ENCODE data around the gene SAG.
"Not testable (repeated sequence)": the region's sequence is repeated elsewhere in the genome, so short reads cannot be mapped to it uniquely, and the experiment has no call there.

The SAG gene

DNA sequence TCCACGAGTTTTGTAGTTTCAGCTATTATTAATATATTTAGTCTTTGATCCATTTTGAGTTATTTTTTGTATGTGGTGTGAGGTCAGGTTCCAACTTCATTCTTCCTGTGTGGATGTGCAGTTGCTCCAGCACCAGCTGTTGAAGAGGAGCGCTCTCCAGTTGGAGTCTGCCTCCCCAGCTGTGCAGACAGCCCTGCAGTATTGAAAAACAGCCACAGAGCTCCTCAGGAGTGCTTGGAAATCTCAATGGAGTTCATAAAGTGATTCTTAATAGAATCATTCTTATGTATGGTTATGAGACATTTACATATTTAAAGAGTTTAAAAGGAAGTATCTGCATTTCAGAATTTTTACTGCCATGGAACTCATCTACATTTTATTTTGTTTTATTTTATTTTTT lies 64.0 kb downstream of the SAG start:
- no peaks in the 10 kb centered on the region for H3K27me3 ChIP-seq
- H3K27ac ChIP-seq: no peak overlapping the region
- no peaks in the 10 kb centered on the region for H3K9me3 ChIP-seq
- TF ChIP-seq CTCF (IDR thresholded peaks at IDR 0.05): no peak
- H3K36me3 ChIP-seq: peaks cover 44% of the 10 kb centered on the region
- H3K4me1 ChIP-seq (ENCODE audit: control insufficient read depth in 1 of 2, insufficient read depth in 1 of 2, low read depth in 1 of 2, low read length in 1 of 2): peaks cover 27 to 32% of the 10 kb centered on the region in 2 experiments
- no peak overlapping the region for H3K4me3 ChIP-seq (ENCODE audit: low read depth in 1 of 2, low read length in 1 of 2)

- Histone ChIP-seq H3K27me3 (no peaks in the 10 kb centered on the region), H3K9me3 (no peaks in the 10 kb centered on the region), H3K36me3 (peaks cover 52% of the 10 kb centered on the region), H3K4me1 (ENCODE audit: control insufficient read depth in 1 of 2, insufficient read depth in 1 of 2, low read depth in 1 of 2, low read length in 1 of 2) (peaks cover 19 to 20% of the 10 kb centered on the region in 2 experiments), H3K27ac (peak overlapping the region; percentile 20), H3K4me3 (ENCODE audit: low read depth in 1 of 2, low read length in 1 of 2) (no peak overlapping the region)
- TF ChIP-seq CTCF (IDR thresholded peaks at IDR 0.05): no peak
Observed at GRCh38 chr2:233372855-233373254, 65.2 kb downstream of the SAG start.

DNA sequence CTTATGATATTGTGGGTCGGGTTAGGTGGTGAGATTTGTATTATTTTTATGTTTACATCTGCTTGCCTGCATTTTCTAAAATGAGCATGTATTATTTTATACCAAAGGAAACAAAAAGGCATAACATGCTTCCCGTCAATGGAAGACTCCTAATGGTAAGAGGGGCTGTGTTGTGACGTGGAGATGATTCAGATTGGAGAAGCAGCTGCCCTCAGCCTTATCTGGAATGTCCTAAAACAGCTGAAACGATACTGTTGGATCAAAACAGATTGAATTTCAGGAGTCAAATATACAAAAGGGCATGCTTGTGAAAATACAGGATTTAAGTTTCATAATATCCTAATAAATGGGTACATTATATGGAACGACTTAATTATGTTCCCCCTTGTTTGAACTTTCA lies 65.7 kb downstream of the SAG start:
- Histone ChIP-seq H3K4me3 (ENCODE audit: low read depth in 1 of 2, low read length in 1 of 2) (no peak overlapping the region), H3K27me3 (no peaks in the 10 kb centered on the region), H3K36me3 (peaks cover 52% of the 10 kb centered on the region), H3K9me3 (no peaks in the 10 kb centered on the region), H3K4me1 (ENCODE audit: control insufficient read depth in 1 of 2, insufficient read depth in 1 of 2, low read depth in 1 of 2, low read length in 1 of 2) (peaks cover 15% of the 10 kb centered on the region in 2 experiments), H3K27ac (peak overlapping the region; percentile 20)
- TF ChIP-seq CTCF (IDR thresholded peaks at IDR 0.05): no peak

DNA sequence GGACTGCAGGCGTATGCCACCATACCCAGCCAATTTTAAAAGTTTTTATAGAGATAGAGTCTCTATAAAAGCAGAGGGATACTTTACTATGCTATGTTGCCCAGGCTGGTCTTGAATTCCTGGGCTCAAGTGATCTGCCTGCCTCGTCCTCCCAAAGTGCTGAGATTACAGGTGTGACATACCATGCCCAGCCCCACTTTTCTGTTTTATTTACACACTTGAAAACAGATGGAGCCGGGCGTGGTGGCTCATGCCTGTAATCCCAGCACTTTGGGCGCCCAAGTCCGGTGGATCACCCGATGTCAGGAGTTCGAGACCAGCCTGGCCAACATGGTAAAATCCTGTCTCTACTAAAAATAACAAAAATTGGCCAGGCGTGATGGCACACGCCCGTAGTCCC lies 67.2 kb downstream of the SAG start:
- H3K36me3 ChIP-seq: peaks cover 52% of the 10 kb centered on the region
- H3K27me3 ChIP-seq; H3K4me1 ChIP-seq (ENCODE audit: control insufficient read depth in 1 of 2, insufficient read depth in 1 of 2, low read depth in 1 of 2, low read length in 1 of 2); H3K9me3 ChIP-seq; H3K27ac ChIP-seq; H3K4me3 ChIP-seq (ENCODE audit: low read depth in 1 of 2, low read length in 1 of 2): not testable (repeated sequence)

DNA sequence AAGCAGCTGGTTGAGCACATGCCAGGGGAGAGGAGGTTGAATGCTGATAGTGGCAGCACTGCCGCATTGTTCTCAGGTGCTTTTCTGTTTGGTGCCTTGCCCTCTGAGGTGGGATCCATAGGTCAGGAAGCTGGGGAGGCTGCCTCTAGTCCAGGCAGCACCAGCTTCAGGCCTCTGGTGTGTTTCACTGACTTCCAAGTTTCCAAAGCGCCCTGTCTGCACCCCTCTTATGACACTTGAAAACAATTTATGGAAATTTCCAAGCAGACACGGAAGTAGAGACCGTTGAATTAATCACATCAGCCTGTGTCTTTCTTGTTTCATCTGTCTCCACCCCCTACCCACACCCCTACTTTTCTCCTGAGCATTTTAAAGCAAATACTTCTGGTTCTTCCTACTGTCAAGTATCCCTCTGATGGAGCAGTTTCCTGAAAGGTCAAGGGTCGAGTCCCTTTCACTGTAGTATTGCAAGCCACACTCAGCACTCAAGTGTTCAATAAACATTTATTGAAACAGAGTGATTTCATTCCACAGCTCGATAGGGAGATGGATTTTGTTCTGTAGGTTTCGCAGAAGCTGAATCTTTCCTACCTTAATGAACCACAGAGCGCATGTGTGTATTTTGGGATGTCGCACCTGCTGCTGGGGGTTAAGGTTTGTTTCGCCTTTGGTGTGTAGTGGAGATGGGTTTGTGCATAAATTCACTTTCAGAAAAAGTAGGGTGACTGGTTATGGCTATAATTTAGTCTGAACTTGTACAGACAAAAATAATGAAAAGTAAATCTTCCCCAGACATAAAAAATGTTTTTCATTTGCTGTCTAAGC lies 68.1 kb downstream of the SAG start:
- H3K4me1 ChIP-seq (ENCODE audit: control insufficient read depth in 1 of 2, insufficient read depth in 1 of 2, low read depth in 1 of 2, low read length in 1 of 2): peaks cover 0 to 2% of the 10 kb centered on the region in 2 experiments
- no peak for TF ChIP-seq CTCF (IDR thresholded peaks at IDR 0.05)
- H3K4me3 ChIP-seq (ENCODE audit: low read depth in 1 of 2, low read length in 1 of 2): no peak overlapping the region
- H3K27me3 ChIP-seq: no peaks in the 10 kb centered on the region
- H3K36me3 ChIP-seq: peaks cover 60% of the 10 kb centered on the region
- no peaks in the 10 kb centered on the region for H3K9me3 ChIP-seq
- peak overlapping the region; percentile 34 for H3K27ac ChIP-seq

GRCh38 chr2:233379034-233379433 lies 71.4 kb downstream of the SAG start:
- no peak overlapping the region for H3K4me3 ChIP-seq (ENCODE audit: low read depth in 1 of 2, low read length in 1 of 2)
- TF ChIP-seq CTCF (IDR thresholded peaks at IDR 0.05): no peak
- H3K27ac ChIP-seq: peak overlapping the region; percentile 7
- H3K27me3 ChIP-seq: no peaks in the 10 kb centered on the region
- H3K36me3 ChIP-seq: peaks cover 37% of the 10 kb centered on the region
- H3K9me3 ChIP-seq: no peaks in the 10 kb centered on the region
- peaks cover 3% of the 10 kb centered on the region in 2 experiments for H3K4me1 ChIP-seq (ENCODE audit: control insufficient read depth in 1 of 2, insufficient read depth in 1 of 2, low read depth in 1 of 2, low read length in 1 of 2)

All from neutrophil (primary cell).